GM21528 (cell line): Measurements from ENCODE around the gene HNRNPA1.

ENCODE experiments used
- ATAC-seq: cut with Tn5 transposase; IDR thresholded peaks from one replicate; pipeline ENCODE4 v1.9.1; 2021; ENCODE audit warnings: mild to moderate bottlenecking, moderate library complexity; ENCODE audit not compliant: unreplicated experiment, low FRiP score

The HNRNPA1 gene

GRCh38 chr12:54330442-54330841 is 49.9 kb downstream of the HNRNPA1 start:
- ATAC-seq = no peak

DNA sequence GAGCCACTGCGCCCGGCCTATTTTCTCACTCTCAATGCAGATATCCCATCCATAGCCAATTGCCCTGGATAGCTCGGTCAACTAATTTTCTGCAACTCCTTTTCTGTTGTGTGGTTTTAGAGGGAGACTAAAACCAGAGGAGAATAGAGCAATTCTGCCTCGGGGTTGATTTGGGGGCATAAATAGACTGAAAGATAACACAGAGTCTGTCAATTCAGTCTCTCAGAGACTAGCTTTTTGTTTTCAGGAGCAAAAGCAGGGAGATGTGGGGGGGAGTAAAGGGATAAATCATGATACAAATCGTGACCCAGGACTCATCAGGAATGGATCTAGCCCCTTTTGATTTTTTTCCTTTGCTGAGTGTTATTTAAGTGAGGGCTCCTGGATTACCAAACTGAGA is 50.9 kb downstream of the HNRNPA1 start:
- ATAC-seq = no peak

DNA sequence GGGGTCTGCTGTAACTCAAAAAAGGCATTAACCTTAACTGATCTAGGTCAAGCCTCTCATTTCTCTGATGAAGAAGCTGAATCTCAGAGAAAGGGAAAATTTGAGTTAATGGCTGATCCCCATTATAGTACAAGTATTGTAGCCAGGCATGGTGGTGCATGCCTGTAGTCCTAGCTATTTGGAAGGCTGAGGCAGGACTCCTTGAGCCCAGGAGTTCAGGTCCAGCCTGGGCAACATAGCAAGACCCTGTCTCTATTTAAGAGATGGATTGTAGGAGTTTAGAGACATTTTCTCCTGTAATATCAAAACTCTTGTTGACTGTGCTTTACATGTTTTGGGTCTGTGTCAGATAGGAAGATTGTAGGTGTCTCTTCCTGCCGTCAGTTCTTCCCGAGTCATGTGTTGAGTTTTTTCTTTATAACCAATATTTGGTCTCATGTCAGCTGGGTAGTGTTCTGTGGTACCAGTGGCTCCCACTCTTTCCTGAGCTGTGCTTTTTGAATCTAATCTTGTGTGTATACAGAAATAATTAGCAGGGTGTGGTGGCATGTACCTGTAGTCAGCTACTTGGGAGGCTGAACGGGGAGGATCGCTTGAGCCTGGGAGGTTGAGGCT is 53.0 kb downstream of the HNRNPA1 start:
- ATAC-seq = no peak
